SU-DHL-6 (cell line): ENCODE results near the gene MINK1.

Source experiments
- H2AFZ ChIP-seq: fragments of 200-600 bp; sonication (generic); 2 replicates; pipeline ENCODE4 v1.6.1; 2014; ENCODE audit warnings: low read depth, mild to moderate bottlenecking, moderate library complexity, mixed read lengths, antibody characterized with exemption, low read length; ENCODE audit not compliant: severe bottlenecking
- H3F3A ChIP-seq: fragments of 200-600 bp; shearing (Covaris generic); 2 replicates; pipeline ENCODE4 v1.6.0; 2016; ENCODE audit warnings: antibody characterized with exemption, mild to moderate bottlenecking; ENCODE audit not compliant: insufficient read depth
- H3K27ac ChIP-seq: fragments of 200-600 bp; sonication (generic); 2 replicates; pipeline ENCODE4 v1.5.1; 2016; ENCODE audit warnings: low read depth, mild to moderate bottlenecking, low read length, moderate library complexity, mixed read lengths
- H3K27me3 ChIP-seq: fragments of 200-600 bp; sonication (generic), shearing (Covaris generic); 2 replicates; pipeline ENCODE4 v1.6.0; 2014; ENCODE audit warnings: mild to moderate bottlenecking, low read length
- H3K36me3 ChIP-seq: fragments of 200-600 bp; sonication (generic); 2 replicates; pipeline ENCODE4 v1.6.1; 2014; ENCODE audit warnings: mild to moderate bottlenecking, low read length, mixed read lengths
- H3K4me2 ChIP-seq: fragments of 300-600, 200-600 bp; shearing (Covaris generic), sonication (generic); 2 replicates; pipeline ENCODE4 v1.6.0; 2014; ENCODE audit warnings: low read length, low read depth, mild to moderate bottlenecking; ENCODE audit not compliant: poor library complexity, severe bottlenecking
- H3K4me3 ChIP-seq: fragments of 200-600 bp; sonication (generic); 2 replicates; pipeline ENCODE4 v1.5.1; 2014; ENCODE audit warnings: antibody characterized with exemption, low read length, mild to moderate bottlenecking, mixed read lengths; ENCODE audit not compliant: insufficient read depth, poor library complexity, severe bottlenecking
- H3K79me2 ChIP-seq: fragments of 200-600 bp; sonication (generic); 2 replicates; pipeline ENCODE4 v1.6.1; 2014; ENCODE audit warnings: mild to moderate bottlenecking, low read length, moderate library complexity; ENCODE audit not compliant: insufficient read depth
- H3K9ac ChIP-seq: fragments of 200-600 bp; sonication (generic); 2 replicates; pipeline ENCODE4 v1.7.0; 2014; ENCODE audit warnings: mild to moderate bottlenecking, low read length
- H3K9me2 ChIP-seq: fragments of 200-600 bp; sonication (generic); replicated peaks from 2 replicates; pipeline ENCODE4 v1.6.1; 2014; ENCODE audit warnings: low read length; ENCODE audit not compliant: insufficient read depth
- H3K9me3 ChIP-seq: fragments of 200-600 bp; sonication (generic); 2 replicates; pipeline ENCODE4 v1.6.1; 2014; ENCODE audit warnings: low read length, mixed read lengths; ENCODE audit not compliant: insufficient read depth
- H4K20me1 ChIP-seq: fragments of 200-600 bp; sonication (generic); 2 replicates; pipeline ENCODE4 v1.6.1; 2014; ENCODE audit warnings: low read depth, mild to moderate bottlenecking, antibody characterized with exemption, low read length, moderate library complexity, mixed read lengths
- EZH2phosphoT487 ChIP-seq: fragments of 200-600 bp; sonication (generic), shearing (Covaris generic); conservative IDR thresholded peaks from 2 replicates; pipeline ENCODE4 v1.6.1; 2018; ENCODE audit warnings: mild to moderate bottlenecking, antibody characterized with exemption, low read length, moderate library complexity, mixed read lengths
- TF ChIP-seq, protein P1 (sequence below): fragments of 200-600 bp; sonication (generic); IDR thresholded peaks from one replicate; pipeline ENCODE4 v1.5.1; 2017; ENCODE audit warnings: antibody characterized with exemption, mild to moderate bottlenecking, low read length, moderate library complexity; ENCODE audit not compliant: insufficient read depth, poor library complexity, severe bottlenecking

The MINK1 gene

DNA sequence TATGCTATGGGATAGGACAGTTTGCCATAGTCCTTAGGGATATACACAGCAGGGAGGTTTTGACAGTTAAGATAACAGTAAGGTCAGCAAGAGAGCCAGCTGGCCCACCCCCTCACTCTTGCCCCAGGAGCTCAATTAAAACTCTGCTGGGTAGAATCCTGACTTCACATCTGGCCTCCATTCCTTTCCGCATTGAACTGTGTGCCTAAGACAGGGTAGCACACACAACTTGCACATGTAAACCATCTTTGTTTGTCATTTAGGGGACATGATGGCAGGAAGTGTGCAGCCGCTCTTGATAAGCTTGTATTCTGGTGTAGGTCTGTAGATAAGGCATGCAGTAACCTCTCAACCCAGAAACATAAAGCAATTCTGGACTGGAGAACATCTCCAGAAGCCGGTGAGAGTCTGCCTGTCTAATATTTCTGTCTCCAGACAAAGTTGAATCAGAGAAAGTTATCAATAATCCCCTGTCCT is 5.2 kb downstream of the MINK1 start:
- Histone ChIP-seq H3K9me2 (no peaks in the 10 kb centered on the region), H3K9ac (no peak overlapping the region), H4K20me1 (0 out of 2 replicates have a peak, but pooled peaks cover 3% of the 10 kb centered on the region), H3K4me2 (no peak overlapping the region), H3K27me3 (no peaks in the 10 kb centered on the region), H3K9me3 (no peaks in the 10 kb centered on the region), H3K79me2 (peaks cover 68% of the 10 kb centered on the region), H2AFZ (no peak overlapping the region), H3K36me3 (no peaks in the 10 kb centered on the region), H3K4me3 (no peak overlapping the region), H3F3A (0 out of 2 replicates have a peak, but pooled peaks cover 6% of the 10 kb centered on the region), H3K27ac (no peak overlapping the region)
- TF ChIP-seq, protein P1, sequence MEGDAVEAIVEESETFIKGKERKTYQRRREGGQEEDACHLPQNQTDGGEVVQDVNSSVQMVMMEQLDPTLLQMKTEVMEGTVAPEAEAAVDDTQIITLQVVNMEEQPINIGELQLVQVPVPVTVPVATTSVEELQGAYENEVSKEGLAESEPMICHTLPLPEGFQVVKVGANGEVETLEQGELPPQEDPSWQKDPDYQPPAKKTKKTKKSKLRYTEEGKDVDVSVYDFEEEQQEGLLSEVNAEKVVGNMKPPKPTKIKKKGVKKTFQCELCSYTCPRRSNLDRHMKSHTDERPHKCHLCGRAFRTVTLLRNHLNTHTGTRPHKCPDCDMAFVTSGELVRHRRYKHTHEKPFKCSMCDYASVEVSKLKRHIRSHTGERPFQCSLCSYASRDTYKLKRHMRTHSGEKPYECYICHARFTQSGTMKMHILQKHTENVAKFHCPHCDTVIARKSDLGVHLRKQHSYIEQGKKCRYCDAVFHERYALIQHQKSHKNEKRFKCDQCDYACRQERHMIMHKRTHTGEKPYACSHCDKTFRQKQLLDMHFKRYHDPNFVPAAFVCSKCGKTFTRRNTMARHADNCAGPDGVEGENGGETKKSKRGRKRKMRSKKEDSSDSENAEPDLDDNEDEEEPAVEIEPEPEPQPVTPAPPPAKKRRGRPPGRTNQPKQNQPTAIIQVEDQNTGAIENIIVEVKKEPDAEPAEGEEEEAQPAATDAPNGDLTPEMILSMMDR = no peak
- TF ChIP-seq EZH2phosphoT487 = no peak

DNA sequence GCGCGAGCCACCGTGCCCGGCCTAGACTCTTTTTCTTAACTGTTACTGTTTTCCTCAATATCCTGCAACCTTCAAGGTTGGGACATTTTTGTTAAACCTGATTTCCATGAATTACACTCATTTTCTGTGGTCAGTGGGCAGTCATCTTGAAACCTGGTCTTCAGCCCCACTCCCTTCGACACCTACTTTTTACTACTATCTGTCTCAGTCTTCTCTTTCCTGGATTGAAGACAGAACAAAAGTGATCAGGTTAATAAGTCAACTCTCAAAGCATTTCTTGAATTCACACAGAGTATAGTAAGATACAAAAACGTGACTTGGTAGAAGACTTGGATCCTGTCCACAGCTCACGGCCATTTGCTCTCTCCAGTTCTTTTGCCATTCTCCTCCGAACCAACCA is 6.1 kb downstream of the MINK1 start:
- H2AFZ ChIP-seq = no peak overlapping the region
- peaks cover 63% of the 10 kb centered on the region for H3K79me2 ChIP-seq
- 0 out of 2 replicates have a peak, but pooled peaks cover 3% of the 10 kb centered on the region for H4K20me1 ChIP-seq
- H3K27me3 ChIP-seq = no peaks in the 10 kb centered on the region
- H3F3A ChIP-seq = 0 out of 2 replicates have a peak, but pooled peaks cover 2% of the 10 kb centered on the region
- no peaks in the 10 kb centered on the region for H3K36me3 ChIP-seq
- no peak for TF ChIP-seq EZH2phosphoT487
- no peak overlapping the region for H3K4me3 ChIP-seq
- H3K27ac ChIP-seq = no peak overlapping the region
- no peak overlapping the region for H3K4me2 ChIP-seq
- no peak overlapping the region for H3K9ac ChIP-seq
- H3K9me2 ChIP-seq = no peaks in the 10 kb centered on the region
- no peaks in the 10 kb centered on the region for H3K9me3 ChIP-seq

DNA sequence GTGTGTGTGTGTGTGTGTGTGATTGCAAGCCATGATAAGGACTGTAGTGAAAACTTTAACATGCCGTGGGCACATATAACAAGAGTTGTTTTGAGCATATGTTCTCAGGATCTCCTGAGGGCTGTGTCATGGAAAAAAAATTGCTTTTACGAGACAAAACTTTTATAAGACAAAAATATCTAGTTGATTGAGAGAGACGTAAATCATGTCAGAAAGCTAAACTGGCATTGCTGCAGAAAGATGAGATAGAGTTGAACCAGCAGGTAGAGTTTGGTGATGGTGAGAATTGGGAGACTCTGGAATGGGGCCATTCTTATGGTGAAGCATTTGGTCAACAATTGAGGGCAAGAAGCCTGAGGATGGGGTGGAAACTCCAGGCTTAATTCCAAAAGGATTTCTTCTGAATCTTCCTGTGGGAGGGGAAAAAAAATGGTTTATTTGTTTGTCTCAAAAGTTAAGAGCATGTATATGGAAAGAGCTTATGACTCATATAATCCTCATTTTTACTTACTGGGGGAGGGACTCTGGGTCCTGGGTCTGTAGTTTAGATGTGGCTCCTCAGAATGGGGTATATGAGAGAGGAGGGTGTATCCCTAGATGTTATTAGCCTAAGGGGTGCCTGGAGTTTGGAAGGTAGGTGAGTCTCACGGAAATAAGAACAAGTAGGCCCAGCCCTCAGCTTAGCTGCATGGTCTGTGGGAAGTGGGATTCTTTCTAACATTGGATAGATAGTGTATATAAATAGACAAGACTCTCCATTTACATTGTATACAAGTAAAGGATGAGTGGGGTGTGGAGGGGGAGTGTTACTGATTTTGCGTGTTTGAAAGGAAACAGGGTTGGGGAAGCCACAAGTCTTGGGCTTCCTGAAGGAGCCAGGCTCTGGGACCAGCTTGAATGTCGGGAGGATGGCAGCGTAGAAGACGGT is 7.1 kb downstream of the MINK1 start:
- H3K27ac ChIP-seq = no peak overlapping the region
- no peaks in the 10 kb centered on the region for H3K9me2 ChIP-seq
- no peaks in the 10 kb centered on the region for H3K9me3 ChIP-seq
- H3F3A ChIP-seq = no peaks in the 10 kb centered on the region
- H3K79me2 ChIP-seq = peaks cover 59% of the 10 kb centered on the region
- no peaks in the 10 kb centered on the region for H3K36me3 ChIP-seq
- H3K4me3 ChIP-seq = no peak overlapping the region
- no peak for TF ChIP-seq EZH2phosphoT487
- TF ChIP-seq, protein P1 = no peak
- peaks cover 3% of the 10 kb centered on the region; the same call in 1 of the 2 replicates for H4K20me1 ChIP-seq
- no peak overlapping the region for H3K9ac ChIP-seq
- H3K4me2 ChIP-seq = no peak overlapping the region
- no peak overlapping the region for H2AFZ ChIP-seq
- no peaks in the 10 kb centered on the region for H3K27me3 ChIP-seq

DNA sequence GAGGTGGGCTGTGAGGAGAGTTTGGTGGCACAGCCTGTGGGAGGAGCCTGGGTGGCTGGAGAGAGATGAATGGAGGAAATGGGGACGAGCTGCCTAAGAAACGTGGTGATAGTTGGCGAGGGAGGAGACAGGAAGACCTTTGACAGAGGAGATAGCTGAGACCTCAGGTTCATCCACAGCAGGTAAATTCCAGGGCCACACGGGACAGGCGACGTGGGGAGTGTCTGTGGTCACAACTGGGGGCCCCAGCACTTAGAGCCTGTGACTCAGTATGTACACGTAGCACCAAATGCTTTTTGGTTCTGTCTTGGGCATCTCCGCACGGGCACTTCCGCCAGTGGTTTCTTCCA is 7.7 kb downstream of the MINK1 start:
- Histone ChIP-seq H2AFZ (no peak overlapping the region), H3K9me2 (no peaks in the 10 kb centered on the region), H3K27me3 (no peaks in the 10 kb centered on the region), H3K9me3 (no peaks in the 10 kb centered on the region), H3K4me3 (no peak overlapping the region), H3K27ac (no peak overlapping the region), H3K79me2 (peaks cover 60% of the 10 kb centered on the region), H3F3A (no peaks in the 10 kb centered on the region), H3K4me2 (no peak overlapping the region), H3K36me3 (no peaks in the 10 kb centered on the region), H3K9ac (no peak overlapping the region), H4K20me1 (peaks cover 3% of the 10 kb centered on the region; the same call in 1 of the 2 replicates)
- TF ChIP-seq EZH2phosphoT487 = no peak
- TF ChIP-seq, protein P1 = no peak
